HuH-7 (cell line): ENCODE data around the gene FBXO22.
"Not testable (repeated sequence)": the region's sequence is repeated elsewhere in the genome, so short reads cannot be mapped to it uniquely, and the experiment has no call there.

Source experiments
- DNase-seq: peaks from one replicate; pipeline ENCODE4 v3.0.0; 2011; ENCODE audit warnings: low spot score

The FBXO22 gene

GRCh38 chr15:75981149-75981815 lies 77.6 kb downstream of the FBXO22 start:
- no peak for DNase-seq

- no peak for DNase-seq
These were observed 78.8 kb downstream of the FBXO22 start for GRCh38 chr15:75982468-75982867.

- DNase-seq, result not testable (repeated sequence)
These were observed 81.0 kb downstream of the FBXO22 start for GRCh38 chr15:75984706-75985105.

GRCh38 chr15:75985971-75986370 lies 82.3 kb downstream of the FBXO22 start:
- no peak for DNase-seq

- DNase-seq, result no peak
These were observed 85.4 kb downstream of the FBXO22 start for GRCh38 chr15:75989045-75989444.

- no peak for DNase-seq
These were observed 86.2 kb downstream of the FBXO22 start for GRCh38 chr15:75989875-75990274.
